GM12878 (cell line): ENCODE data around the gene PLAC1. TPM values are rescaled to one million over a fixed set of nuclear protein-coding genes. Genes with fewer than 3 reads are reported as not detected.

Experiments
- ATAC-seq: fragments of 200-7000 bp; cut with Tn5 transposase; 3 replicates; pipeline ENCODE4 v1.9.1; 2020; ENCODE audit warnings: mild to moderate bottlenecking, moderate library complexity
- BruUV-seq: library from RNA; stranded (reverse); fragments of 400-500 nt; replicated peaks from 2 replicates; lab custom pipeline; 2021; lab: Mats Ljungman, UMichigan
- CTCF ChIA-PET: fragments of 300-600 bp; sonication (Branson Sonifier 250); formaldehyde crosslinking; extraction: SDS; loops from one replicate; lab custom pipeline; 2021; ENCODE audit warnings: inconsistent platforms; lab: Yijun Ruan, JAX
- POLR2A ChIA-PET: fragments of 350-600 bp; formaldehyde crosslinking; extraction: SDS; loops from one replicate; lab custom pipeline; 2021; ENCODE audit warnings: inconsistent platforms; lab: Charles Lee
- RAD21 ChIA-PET: fragments of 300-600 bp; sonication (Branson Sonifier 250); formaldehyde crosslinking; loops from one replicate; lab custom pipeline; 2023; ENCODE audit warnings: antibody characterized with exemption; ENCODE audit not compliant: unreplicated experiment; lab: Charles Lee
- SMC1A ChIA-PET: fragments of 300-600 bp; sonication (Branson Sonifier 250); formaldehyde crosslinking; loops from one replicate; lab custom pipeline; 2023; ENCODE audit not compliant: unreplicated experiment, uncharacterized antibody; lab: Charles Lee
- DNase-seq: peaks from one replicate; pipeline ENCODE4 v3.0.0-alpha.2; 2011; ENCODE audit warnings: low read depth, low spot score
- FAIRE-seq: peaks from 3 replicates; lab custom pipeline; 2011; peaks lifted over from hg19 to GRCh38; lab: Jason Lieb, UNC
- H2AFZ ChIP-seq: 2 replicates; pipeline ENCODE4 v1.6.0; 2011; ENCODE audit warnings: low read depth, low read length, control low read depth; ENCODE audit not compliant: control insufficient read depth
- H3K27ac ChIP-seq: 2 replicates; pipeline ENCODE4 v1.5.1; 2011; ENCODE audit warnings: control low read depth; ENCODE audit not compliant: control insufficient read depth, insufficient read depth
- H3K27me3 ChIP-seq, 2 experiments: replicated peaks in 1 of 2; 2 replicates each; pipeline versions ENCODE4 v1.6.0 to v1.6.1; 2011; ENCODE audit warnings: low read length in 1 of 2; ENCODE audit not compliant: control insufficient read depth in 2 of 2, insufficient read depth in 2 of 2
- H3K36me3 ChIP-seq, 2 experiments: 2 replicates each; pipeline ENCODE4 v1.5.1; 2011; ENCODE audit warnings: low read length in 1 of 2; ENCODE audit not compliant: control insufficient read depth in 2 of 2, insufficient read depth in 2 of 2
- H3K4me1 ChIP-seq: 2 replicates; pipeline ENCODE4 v1.6.1; 2011; ENCODE audit warnings: mild to moderate bottlenecking, low read length, moderate library complexity, mixed read lengths; ENCODE audit not compliant: control insufficient read depth, insufficient read depth
- H3K4me2 ChIP-seq: 2 replicates; pipeline ENCODE4 v1.6.0; 2011; ENCODE audit warnings: control low read depth; ENCODE audit not compliant: control insufficient read depth, insufficient read depth
- H3K4me3 ChIP-seq: fragments of 200-600 bp; sonication (generic); 2 replicates; pipeline ENCODE4 v1.5.1; 2016
- H3K79me2 ChIP-seq: 2 replicates; pipeline ENCODE4 v1.6.0; 2011; ENCODE audit warnings: low read length; ENCODE audit not compliant: control insufficient read depth, insufficient read depth
- H3K9ac ChIP-seq: 2 replicates; pipeline ENCODE4 v1.8.0; 2011; ENCODE audit warnings: low read length, control low read depth, mixed read lengths; ENCODE audit not compliant: control insufficient read depth, insufficient read depth
- H3K9me3 ChIP-seq: replicated peaks from 3 replicates; pipeline ENCODE4 v1.5.1; 2011; ENCODE audit warnings: mild to moderate bottlenecking, low read length; ENCODE audit not compliant: control insufficient read depth, insufficient read depth
- H4K20me1 ChIP-seq: 2 replicates; pipeline ENCODE4 v1.6.0; 2011; ENCODE audit not compliant: control insufficient read depth, insufficient read depth
- CEBPB ChIP-seq, 2 experiments: fragments of 150-350 bp in 1 of 2; IDR thresholded peaks; 2 replicates each; pipeline ENCODE4 v1.6.1; 2012 to 2014; ENCODE audit warnings: low read depth in 2 of 2, low read length in 2 of 2, borderline replicate concordance in 1 of 2, inconsistent platforms in 1 of 2
- EZH2 ChIP-seq: IDR thresholded peaks from 2 replicates; pipeline ENCODE4 v1.6.1; 2012; ENCODE audit warnings: low read depth, mild to moderate bottlenecking, control low read depth, inconsistent platforms, low read length, borderline replicate concordance; ENCODE audit not compliant: control insufficient read depth
- FOS ChIP-seq: IDR thresholded peaks from 3 replicates; pipeline ENCODE4 v1.6.1; 2011; ENCODE audit warnings: borderline replicate concordance; ENCODE audit not compliant: insufficient read length; ENCODE audit errors: extremely low read depth
- IRF4 ChIP-seq: IDR thresholded peaks from 2 replicates; pipeline ENCODE4 v1.6.1; 2011; ENCODE audit warnings: low read depth, low read length
- KLF5 ChIP-seq: fragments of 450-650 bp; IDR thresholded peaks from 2 replicates; pipeline ENCODE4 v1.6.1; 2014; ENCODE audit warnings: mild to moderate bottlenecking; ENCODE audit not compliant: partially characterized antibody
- LARP7 ChIP-seq: fragments of 450-650 bp; IDR thresholded peaks from 2 replicates; pipeline ENCODE4 v1.6.1; 2017; ENCODE audit warnings: mild to moderate bottlenecking
- NBN ChIP-seq: fragments of 450-650 bp; IDR thresholded peaks from 2 replicates; pipeline ENCODE4 v1.6.1; 2016
- NFIC ChIP-seq: IDR thresholded peaks from 2 replicates; pipeline ENCODE4 v1.6.1; 2012; ENCODE audit warnings: low read depth, mild to moderate bottlenecking, inconsistent platforms, low read length, moderate library complexity
- RELA ChIP-seq: fragments of 450-650 bp; IDR thresholded peaks from 2 replicates; pipeline ENCODE4 v1.8.0; 2014; ENCODE audit warnings: borderline replicate concordance; ENCODE audit not compliant: partially characterized antibody
- SRF ChIP-seq, 2 experiments: IDR thresholded peaks; 2 replicates each; pipeline ENCODE4 v1.6.1; 2011; ENCODE audit warnings: low read depth in 2 of 2, low read length in 2 of 2, mild to moderate bottlenecking in 1 of 2, moderate library complexity in 1 of 2
- STAT1 ChIP-seq: fragments of 450-650 bp; conservative IDR thresholded peaks from 2 replicates; pipeline ENCODE4 v1.6.1; 2014; ENCODE audit warnings: antibody characterized with exemption, mild to moderate bottlenecking
- TAF1 ChIP-seq: IDR thresholded peaks from 2 replicates; pipeline ENCODE4 v1.6.1; 2011; ENCODE audit warnings: mild to moderate bottlenecking, low read depth, low read length, borderline replicate concordance
- TBL1XR1 ChIP-seq: IDR thresholded peaks from 2 replicates; pipeline ENCODE4 v1.6.1; 2012; ENCODE audit warnings: low read depth, low read length, improper control_type of control experiment
- YY1 ChIP-seq: IDR thresholded peaks from 2 replicates; pipeline ENCODE4 v1.6.1; 2011; ENCODE audit warnings: low read depth, mild to moderate bottlenecking, low read length
- WGBS: methylation state at CpG from one replicate; pipeline ENCODE4 v1.1.6; 2016; ENCODE audit warnings: low lambda C conversion rate; ENCODE audit not compliant: insufficient replicate concordance, insufficient coverage; ENCODE audit errors: missing lambda C conversion rate; 5-methylcytosine and 5-hydroxymethylcytosine counted together
- in situ Hi-C: fragments of 300-500 bp; cut with MboI; formaldehyde crosslinking; loops from 9 replicates; pipeline ENCODE4 v1.14.3; 2018; ENCODE audit warnings: mixed read lengths
- intact Hi-C: fragments of 100-400 bp; cut with micrococcal nuclease; formaldehyde crosslinking; loops from one replicate; pipeline ENCODE4 v1.14.2; 2022; ENCODE audit not compliant: unreplicated experiment
- polyA plus RNA-seq, 11 experiments: library from polyadenylated mRNA; depleted of rRNA in 4 of 11; unstranded in 6 of 11; stranded (reverse) in 5 of 11; fragments of >200 nt; fragmentation: Nextera tagmentation in 4 of 11; fragmentation: Illumina TruSeq in 1 of 11; extraction: Ambion mirVana in 4 of 11; extraction: Trizol in 1 of 11; gene quantifications; 1 replicate in 1 of 11; 2 replicates in 10 of 11; pipeline versions ENCODE4 v1.2.1 to v1.2.3, GENCODE V29; 2011 to 2016; ENCODE audit warnings: inconsistent platforms in 2 of 11, missing spikeins in 2 of 11, low read depth in 1 of 11
- total RNA-seq, 4 experiments: library from RNA; depleted of rRNA in 3 of 4; stranded (reverse); fragments of >200 nt in 3 of 4; fragmentation: Illumina TruSeq in 1 of 4; extraction: Trizol in 1 of 4; gene quantifications; 2 replicates each; pipeline versions ENCODE4 v1.2.1 to v1.2.3, GENCODE V29; 2013 to 2021
- TF ChIP-seq, protein P1 (sequence below): IDR thresholded peaks from 2 replicates; pipeline ENCODE4 v1.6.1; 2011; ENCODE audit warnings: mild to moderate bottlenecking, low read depth, low read length, moderate library complexity; ENCODE audit not compliant: insufficient replicate concordance

Gene PLAC1
- total and polyA plus RNA-seq, 10 of the 15 experiments (the other 5 are each of a cell fraction or from before 2014, with no cell fraction given) = 0.05 to 0.42 (median 0.17) TPM; not detected in 5

DNA sequence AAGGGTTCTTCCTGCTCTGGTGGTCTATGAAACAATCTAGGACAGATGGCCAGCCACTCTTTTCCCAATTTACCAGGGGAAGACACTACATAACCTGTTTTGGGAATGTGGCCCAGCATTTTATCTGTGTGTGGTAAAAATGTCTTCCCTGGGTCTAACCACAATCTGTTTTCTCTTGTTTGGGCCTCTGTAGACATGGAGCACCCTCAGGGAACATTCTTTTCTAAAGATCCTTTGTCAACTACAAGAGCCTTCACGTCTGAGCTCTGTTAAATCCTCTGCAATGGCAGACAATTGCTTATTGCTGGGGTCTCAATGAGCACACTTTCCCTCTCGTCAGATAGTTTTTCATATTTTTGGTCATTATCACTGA is 35.5 kb downstream of the PLAC1 start:
- no peaks in the 10 kb centered on the region for H3K9me3 ChIP-seq
- POLR2A ChIA-PET = no interaction called here
- H3K4me2 ChIP-seq = no peak overlapping the region; the same call in 1 of the 2 replicates
- intact Hi-C loops (no loop called here), in situ Hi-C loops (no loop called here)
- H3K4me1 ChIP-seq = peaks cover 5% of the 10 kb centered on the region
- no peaks in the 10 kb centered on the region for H3K79me2 ChIP-seq
- no peak for DNase-seq
- WGBS = 22% methylated on average over 2 of the region's 2 CpGs
- BruUV-seq = no TSS peak
- CTCF ChIA-PET = no interaction called here
- H3K4me3 ChIP-seq = no peak overlapping the region
- FAIRE-seq = peak; percentile 38
- H2AFZ ChIP-seq = no peak overlapping the region
- SMC1A ChIA-PET = interaction anchor here (1.2 kb wide), 1 partner anchor 9 kb away, joined by 4 read pairs; no protein-coding TSS in a partner anchor
- H3K27me3 ChIP-seq = no peaks in the 10 kb centered on the region
- H3K9ac ChIP-seq = no peak overlapping the region
- H3K27ac ChIP-seq = no peak overlapping the region
- no peak for ATAC-seq
- H4K20me1 ChIP-seq = no peaks in the 10 kb centered on the region
- H3K36me3 ChIP-seq = no peaks in the 10 kb centered on the region
- TF ChIP-seq, protein P1, sequence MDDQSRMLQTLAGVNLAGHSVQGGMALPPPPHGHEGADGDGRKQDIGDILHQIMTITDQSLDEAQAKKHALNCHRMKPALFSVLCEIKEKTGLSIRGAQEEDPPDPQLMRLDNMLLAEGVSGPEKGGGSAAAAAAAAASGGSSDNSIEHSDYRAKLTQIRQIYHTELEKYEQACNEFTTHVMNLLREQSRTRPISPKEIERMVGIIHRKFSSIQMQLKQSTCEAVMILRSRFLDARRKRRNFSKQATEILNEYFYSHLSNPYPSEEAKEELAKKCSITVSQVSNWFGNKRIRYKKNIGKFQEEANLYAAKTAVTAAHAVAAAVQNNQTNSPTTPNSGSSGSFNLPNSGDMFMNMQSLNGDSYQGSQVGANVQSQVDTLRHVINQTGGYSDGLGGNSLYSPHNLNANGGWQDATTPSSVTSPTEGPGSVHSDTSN = no peak
- no peak for TF ChIP-seq EZH2
- TF ChIP-seq CEBPB (IDR thresholded peaks at IDR 0.05; ENCODE audit: borderline replicate concordance in 1 of 2, low read depth in 2 of 2, low read length in 2 of 2) = no peak
- TF ChIP-seq STAT1 = no peak
- TF ChIP-seq YY1 = no peak
- TF ChIP-seq IRF4 = no peak
- no peak for TF ChIP-seq FOS
- no peak for TF ChIP-seq TBL1XR1
- no peak for TF ChIP-seq SRF (IDR thresholded peaks at IDR 0.05; ENCODE audit: low read depth in 2 of 2, low read length in 2 of 2)
- no peak for TF ChIP-seq KLF5
- no peak for TF ChIP-seq NFIC
- TF ChIP-seq RELA = no peak
- TF ChIP-seq NBN = no peak
- TF ChIP-seq LARP7 = no peak
- TF ChIP-seq TAF1 = no peak
- RAD21 ChIA-PET = interaction anchor here (0.6 to 1.9 kb wide), 2 partner anchors 9 to 93 kb away, joined by 3 to 6 read pairs; no protein-coding TSS in a partner anchor
